ENCODE results near the gene CHN2. TPM values are rescaled to one million over a fixed set of nuclear protein-coding genes. Genes with fewer than 3 reads are reported as not detected.

The CHN2 gene
- total RNA-seq, 4 donors from 2014 or later, result 7.6 to 15.3 (median 10.0) TPM

DNA sequence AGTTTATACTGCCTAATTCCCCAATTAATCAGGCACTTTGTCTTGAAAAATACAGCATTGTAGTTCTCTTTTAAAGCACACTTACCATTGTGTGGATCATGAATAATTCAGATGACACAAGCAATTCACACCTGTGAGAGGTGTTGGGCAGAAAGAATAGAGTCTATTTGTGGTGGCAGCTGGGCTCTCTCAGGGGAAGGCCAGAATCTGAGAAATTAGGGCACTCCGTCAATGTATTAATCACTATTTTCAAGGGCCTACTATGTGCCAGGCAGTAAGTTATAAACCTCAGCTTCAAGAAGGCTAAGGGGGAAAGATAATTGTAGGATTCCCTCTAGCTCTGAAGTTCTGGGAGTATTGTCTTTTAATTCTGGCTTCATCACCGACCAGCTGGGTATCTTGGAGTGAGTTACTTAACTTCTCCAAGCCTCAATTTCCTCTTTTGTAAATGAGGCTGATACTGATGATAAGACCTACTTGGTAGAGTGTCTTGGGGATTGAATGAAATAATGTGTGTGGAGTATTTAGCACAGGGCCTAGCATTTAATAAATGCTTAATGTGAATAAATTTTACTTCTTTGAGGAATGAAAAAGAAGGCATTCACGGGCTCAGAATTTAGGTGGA is 2.5 kb downstream of the CHN2 start:
- Histone ChIP-seq H3K4me3 (no peak overlapping the region), H3K27ac (no peak overlapping the region), H3K9me3 (no peaks in the 10 kb centered on the region), H3K36me3 (no peaks in the 10 kb centered on the region), H3K27me3 (peaks cover 48% of the 10 kb centered on the region), H3K4me1 (peaks cover 0 to 28% (median 5%) of the 10 kb centered on the region in 3 donors)
- TF ChIP-seq POLR2AphosphoS5 (IDR thresholded peaks at IDR 0.05) (no peak), POLR2A (IDR thresholded peaks at IDR 0.05) (no peak), EP300 (IDR thresholded peaks at IDR 0.05) (no peak)
- TF ChIP-seq, protein P1, sequence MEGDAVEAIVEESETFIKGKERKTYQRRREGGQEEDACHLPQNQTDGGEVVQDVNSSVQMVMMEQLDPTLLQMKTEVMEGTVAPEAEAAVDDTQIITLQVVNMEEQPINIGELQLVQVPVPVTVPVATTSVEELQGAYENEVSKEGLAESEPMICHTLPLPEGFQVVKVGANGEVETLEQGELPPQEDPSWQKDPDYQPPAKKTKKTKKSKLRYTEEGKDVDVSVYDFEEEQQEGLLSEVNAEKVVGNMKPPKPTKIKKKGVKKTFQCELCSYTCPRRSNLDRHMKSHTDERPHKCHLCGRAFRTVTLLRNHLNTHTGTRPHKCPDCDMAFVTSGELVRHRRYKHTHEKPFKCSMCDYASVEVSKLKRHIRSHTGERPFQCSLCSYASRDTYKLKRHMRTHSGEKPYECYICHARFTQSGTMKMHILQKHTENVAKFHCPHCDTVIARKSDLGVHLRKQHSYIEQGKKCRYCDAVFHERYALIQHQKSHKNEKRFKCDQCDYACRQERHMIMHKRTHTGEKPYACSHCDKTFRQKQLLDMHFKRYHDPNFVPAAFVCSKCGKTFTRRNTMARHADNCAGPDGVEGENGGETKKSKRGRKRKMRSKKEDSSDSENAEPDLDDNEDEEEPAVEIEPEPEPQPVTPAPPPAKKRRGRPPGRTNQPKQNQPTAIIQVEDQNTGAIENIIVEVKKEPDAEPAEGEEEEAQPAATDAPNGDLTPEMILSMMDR (IDR thresholded peaks at IDR 0.05), result no peak
- ATAC-seq, result no peak
- WGBS, 2 donors (ENCODE audit: low coverage in 1 of 2), result 76 to 92% methylated on average over 2 to 3 of the region's 3 CpGs

DNA sequence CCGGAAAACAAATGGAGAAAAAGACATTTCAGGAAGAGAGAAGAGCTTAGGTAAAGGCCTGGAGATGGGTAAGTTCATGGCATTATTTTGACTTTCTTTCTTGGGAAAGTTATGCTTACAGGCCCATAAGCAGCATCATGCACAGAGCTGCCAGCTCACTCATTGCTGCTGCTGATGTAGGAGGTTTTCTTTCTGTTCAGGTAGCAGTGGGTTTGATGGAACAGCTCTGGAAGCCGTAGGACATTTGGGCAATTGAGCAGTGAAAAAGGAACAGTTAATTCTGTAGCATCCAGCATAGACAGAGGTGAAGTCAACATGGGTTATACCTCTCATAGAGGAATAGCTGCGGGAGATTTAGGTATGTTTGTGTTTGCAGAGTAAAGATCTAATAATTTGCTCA is 3.3 kb downstream of the CHN2 start:
- Histone ChIP-seq H3K27me3 (peaks cover 40% of the 10 kb centered on the region), H3K4me1 (peaks cover 0 to 28% (median 5%) of the 10 kb centered on the region in 3 donors), H3K36me3 (no peaks in the 10 kb centered on the region), H3K27ac (no peak overlapping the region), H3K9me3 (no peaks in the 10 kb centered on the region), H3K4me3 (no peak overlapping the region)
- no peak for ATAC-seq
- 94 to 100% methylated on average over 2 to 3 of the region's 3 CpGs for WGBS, 2 donors (ENCODE audit: low coverage in 1 of 2)
- TF ChIP-seq EP300 (IDR thresholded peaks at IDR 0.05), result no peak
- TF ChIP-seq, protein P1 (IDR thresholded peaks at IDR 0.05), result no peak
- no peak for TF ChIP-seq POLR2A (IDR thresholded peaks at IDR 0.05)
- no peak for TF ChIP-seq POLR2AphosphoS5 (IDR thresholded peaks at IDR 0.05)

DNA sequence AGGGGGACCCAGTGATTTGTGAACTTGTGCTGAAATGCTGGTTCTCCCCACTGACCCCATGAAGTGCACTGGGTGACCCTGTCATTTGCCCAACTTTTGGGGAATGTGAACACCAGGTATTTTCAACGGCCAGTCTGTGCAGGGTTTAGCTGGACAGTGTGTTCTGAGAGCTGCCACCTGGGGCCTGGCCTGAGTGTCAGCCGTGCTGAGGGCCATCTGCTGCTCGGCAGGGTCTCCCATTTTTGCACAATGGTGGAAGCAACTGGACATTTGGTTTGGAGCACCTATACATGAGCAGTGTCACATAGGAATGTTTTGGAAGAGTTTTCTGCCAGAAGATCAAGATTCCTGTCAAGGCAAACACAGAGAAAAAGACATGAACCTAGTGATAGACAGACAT is 5.2 kb downstream of the CHN2 start:
- ATAC-seq, result no peak
- H3K27me3 ChIP-seq, result peaks cover 23% of the 10 kb centered on the region
- H3K27ac ChIP-seq, result no peak overlapping the region
- TF ChIP-seq POLR2A (IDR thresholded peaks at IDR 0.05), result no peak
- no peak for TF ChIP-seq POLR2AphosphoS5 (IDR thresholded peaks at IDR 0.05)
- TF ChIP-seq, protein P1 (IDR thresholded peaks at IDR 0.05), result no peak
- no peak for TF ChIP-seq EP300 (IDR thresholded peaks at IDR 0.05)
- H3K4me1 ChIP-seq, result peaks cover 0 to 14% (median 0%) of the 10 kb centered on the region in 3 donors
- no peak overlapping the region for H3K4me3 ChIP-seq
- no CpG with 5 or more reads among the region's 3 CpGs for WGBS, 2 donors (ENCODE audit: low coverage in 1 of 2)
- H3K36me3 ChIP-seq, result no peaks in the 10 kb centered on the region
- no peaks in the 10 kb centered on the region for H3K9me3 ChIP-seq

DNA sequence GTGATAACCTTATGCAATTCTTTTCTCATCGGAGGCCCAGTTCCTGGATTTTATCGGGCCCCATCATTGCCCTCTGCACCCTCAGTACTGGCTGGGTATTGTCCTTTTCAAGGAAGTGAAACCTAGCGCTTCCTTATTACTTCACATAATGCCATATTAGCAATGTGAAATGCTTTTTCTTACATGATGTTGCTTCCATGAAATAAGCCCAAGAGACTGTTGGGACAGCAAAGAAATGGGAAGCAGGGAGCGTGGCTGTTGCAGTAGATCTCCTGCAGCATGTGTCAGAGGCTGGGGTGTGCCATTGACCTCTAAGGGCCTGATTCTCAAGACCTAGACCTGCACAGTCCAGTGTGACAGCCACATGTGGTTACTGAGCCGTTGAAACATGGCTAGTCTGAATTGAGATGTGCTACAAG is 8.1 kb downstream of the CHN2 start:
- 84 to 91% methylated on average over 5 of the region's 5 CpGs for WGBS, 2 donors (ENCODE audit: low coverage in 1 of 2)
- Histone ChIP-seq H3K4me3 (no peak overlapping the region), H3K27me3 (no peaks in the 10 kb centered on the region), H3K9me3 (no peaks in the 10 kb centered on the region), H3K27ac (no peak overlapping the region), H3K4me1 (no peaks in the 10 kb centered on the region), H3K36me3 (no peaks in the 10 kb centered on the region)
- no peak for TF ChIP-seq POLR2A (IDR thresholded peaks at IDR 0.05)
- TF ChIP-seq EP300 (IDR thresholded peaks at IDR 0.05), result no peak
- no peak for TF ChIP-seq POLR2AphosphoS5 (IDR thresholded peaks at IDR 0.05)
- TF ChIP-seq, protein P1 (IDR thresholded peaks at IDR 0.05), result no peak
- peak; percentile 57 for ATAC-seq
